Left lung (tissue), 10 donors: ENCODE results near the gene RABEP1. TPM values are rescaled to one million over a fixed set of nuclear protein-coding genes. Genes with fewer than 3 reads are reported as not detected.

ENCODE experiments used
- ATAC-seq: fragments of 200-7000 bp; cut with Tn5 transposase; one replicate; pipeline ENCODE4 v1.9.1; 2020; ENCODE audit warnings: moderate library complexity
- DNase-seq, 4 donors: peaks; one replicate each; pipeline ENCODE4 v3.0.0-alpha.2; 2013 to 2020
- H3K27ac ChIP-seq, 2 donors: fragments of 200-600 bp; sonication (generic) in 1 of 2; one replicate each; pipeline versions ENCODE4 v1.5.0 to v1.8.0; 2020 to 2021
- H3K27me3 ChIP-seq, 2 donors: fragments of 200-600 bp; sonication (generic) in 1 of 2; one replicate each; pipeline versions ENCODE4 v1.5.0 to v1.8.0; 2020 to 2021
- H3K36me3 ChIP-seq, 2 donors: fragments of 200-600 bp; sonication (generic) in 1 of 2; one replicate each; pipeline versions ENCODE4 v1.5.0 to v1.8.0; 2020 to 2021
- H3K4me1 ChIP-seq, 2 donors: fragments of 200-600 bp; one replicate each; pipeline ENCODE4 v1.8.0; 2021
- H3K4me3 ChIP-seq, 2 donors: fragments of 200-600 bp; sonication (generic) in 1 of 2; one replicate each; pipeline versions ENCODE4 v1.5.0 to v1.8.0; 2020 to 2021; ENCODE audit warnings: mild to moderate bottlenecking in 1 of 2
- H3K9me3 ChIP-seq, 2 donors: fragments of 200-600 bp; sonication (generic) in 1 of 2; one replicate each; pipeline versions ENCODE4 v1.5.0 to v1.8.0; 2020 to 2021
- CTCF ChIP-seq, 2 donors: fragments of 200-600 bp; sonication (generic) in 1 of 2; IDR thresholded peaks; one replicate each; pipeline versions ENCODE4 v1.5.0 to v1.8.0; 2021; ENCODE audit warnings: antibody characterized with exemption in 2 of 2
- intact Hi-C, 2 donors: fragments of 100-400 bp; cut with DNase I; formaldehyde crosslinking; loops; one replicate each; pipeline versions ENCODE4 v1.11.2 to v1.14.2; 2022
- polyA plus RNA-seq, 6 donors: library from polyadenylated mRNA; unstranded; fragments of 120-200 nt; gene quantifications; one replicate each; pipeline ENCODE4 v1.2.1, GENCODE V29; 2013; ENCODE audit not compliant: insufficient read length in 6 of 6
- total RNA-seq, 2 donors: library from RNA; stranded (reverse); fragmentation: NEBNext Ultra II Directional; extraction: Animal tissue kit (Norgen Biotek cat#: 25700); gene quantifications; one replicate each; pipeline ENCODE4 v1.2.1, GENCODE V29; 2021
- donor health status: DM: no; HTN: yes; CAD: no.
- donor health status: DM: no; HTN: no; CAD: no.

Gene RABEP1
- total and polyA plus RNA-seq, 8 donors = 37.0 to 60.1 (median 55.6) TPM

- no peak for TF ChIP-seq CTCF (IDR thresholded peaks at IDR 0.05)
- DNase-seq = no peak
- H3K27ac ChIP-seq = no peak overlapping the region
- ATAC-seq = no peak
- intact Hi-C loops = no loop called here
- H3K9me3 ChIP-seq = no peaks in the 10 kb centered on the region
- peaks cover 6 to 100% of the 10 kb centered on the region in 2 donors for H3K36me3 ChIP-seq
- H3K4me1 ChIP-seq = no peaks in the 10 kb centered on the region
- H3K27me3 ChIP-seq = no peaks in the 10 kb centered on the region
- H3K4me3 ChIP-seq = no peak overlapping the region
Observed at GRCh38 chr17:5381542-5381941, 99.5 kb downstream of the RABEP1 start.

GRCh38 chr17:5391678-5392077, 109.6 kb downstream of the RABEP1 start:
- TF ChIP-seq CTCF (IDR thresholded peaks at IDR 0.05) = no peak
- no peak overlapping the region for H3K4me3 ChIP-seq
- no peak for ATAC-seq

GRCh38 chr17:5396612-5397011, 114.5 kb downstream of the RABEP1 start:
- no peak overlapping the region for H3K27ac ChIP-seq
- no peaks in the 10 kb centered on the region for H3K9me3 ChIP-seq
- TF ChIP-seq CTCF (IDR thresholded peaks at IDR 0.05) = no peak
- H3K27me3 ChIP-seq = no peaks in the 10 kb centered on the region
- no peaks in the 10 kb centered on the region for H3K4me1 ChIP-seq
- intact Hi-C loops = no loop called here
- H3K4me3 ChIP-seq = no peak overlapping the region
- ATAC-seq = no peak
- H3K36me3 ChIP-seq = peaks cover 0 to 100% of the 10 kb centered on the region in 2 donors
- no peak for DNase-seq

More at GRCh38 chr17:5391678-5392077, 109.6 kb downstream of the RABEP1 start:
- no peaks in the 10 kb centered on the region for H3K9me3 ChIP-seq
- H3K27ac ChIP-seq = no peak overlapping the region
- H3K36me3 ChIP-seq = peaks cover 6 to 100% of the 10 kb centered on the region in 2 donors
- H3K4me1 ChIP-seq = no peaks in the 10 kb centered on the region
- intact Hi-C loops = no loop called here
- no peaks in the 10 kb centered on the region for H3K27me3 ChIP-seq
- DNase-seq = no peak

GRCh38 chr17:5399767-5400166, 117.7 kb downstream of the RABEP1 start:
- TF ChIP-seq CTCF (IDR thresholded peaks at IDR 0.05) = no peak
- H3K4me3 ChIP-seq = no peak overlapping the region
- peaks cover 0 to 100% of the 10 kb centered on the region in 2 donors for H3K36me3 ChIP-seq
- intact Hi-C loops = no loop called here
- no peaks in the 10 kb centered on the region for H3K4me1 ChIP-seq
- no peaks in the 10 kb centered on the region for H3K9me3 ChIP-seq
- ATAC-seq (no peak), DNase-seq (no peak)
- no peak overlapping the region for H3K27ac ChIP-seq
- H3K27me3 ChIP-seq = no peaks in the 10 kb centered on the region

GRCh38 chr17:5405400-5405799, 123.3 kb downstream of the RABEP1 start:
- intact Hi-C loops = no loop called here
- H3K27ac ChIP-seq = no peak overlapping the region
- no peaks in the 10 kb centered on the region for H3K9me3 ChIP-seq
- peaks cover 0 to 100% of the 10 kb centered on the region in 2 donors for H3K36me3 ChIP-seq
- H3K4me3 ChIP-seq = no peak overlapping the region
- no peaks in the 10 kb centered on the region for H3K27me3 ChIP-seq
- ATAC-seq (no peak), DNase-seq (no peak)
- TF ChIP-seq CTCF (IDR thresholded peaks at IDR 0.05) = no peak
- H3K4me1 ChIP-seq = no peaks in the 10 kb centered on the region
